Neural crest cell (in vitro differentiated cells): Measurements from ENCODE around the gene WRAP73. TPM values are rescaled to one million over a fixed set of nuclear protein-coding genes. Genes with fewer than 3 reads are reported as not detected.

ENCODE experiments used
- DNase-seq: peaks from one replicate; pipeline ENCODE4 v3.0.0; 2021; ENCODE audit warnings: low read depth, mixed read lengths, low spot score
- H3K27ac Mint-ChIP-seq: one replicate; pipeline ENCODE4 v1.8.0; 2021; ENCODE audit warnings: mild to moderate bottlenecking, mixed read lengths; ENCODE audit not compliant: unreplicated experiment
- H3K27me3 Mint-ChIP-seq: 2 replicates; pipeline ENCODE4 v1.8.0; 2021; ENCODE audit warnings: low read depth, mild to moderate bottlenecking, mixed read lengths
- H3K36me3 Mint-ChIP-seq: 2 replicates; pipeline ENCODE4 v1.8.0; 2021; ENCODE audit warnings: low read depth, mild to moderate bottlenecking, mixed read lengths
- H3K4me1 Mint-ChIP-seq: 2 replicates; pipeline ENCODE4 v1.8.0; 2021; ENCODE audit warnings: mixed read lengths
- H3K4me3 Mint-ChIP-seq: one replicate; pipeline ENCODE4 v1.8.0; 2021; ENCODE audit warnings: mild to moderate bottlenecking, mixed read lengths
- H3K9me3 Mint-ChIP-seq: 2 replicates; pipeline ENCODE4 v1.8.0; 2021; ENCODE audit warnings: mixed read lengths
- total RNA-seq: library from RNA; stranded (reverse); gene quantifications from 2 replicates; pipeline ENCODE4 v1.2.1, GENCODE V29; 2021
- TF ChIP-seq, protein P1 (sequence below): fragments of 200-600 bp; sonication (generic); conservative IDR thresholded peaks from 2 replicates; pipeline ENCODE4 v1.5.0; 2021; ENCODE audit warnings: antibody characterized with exemption, mild to moderate bottlenecking

WRAP73 gene
- total RNA-seq, 1 donor from 2014 or later, result 28.9 TPM

DNA sequence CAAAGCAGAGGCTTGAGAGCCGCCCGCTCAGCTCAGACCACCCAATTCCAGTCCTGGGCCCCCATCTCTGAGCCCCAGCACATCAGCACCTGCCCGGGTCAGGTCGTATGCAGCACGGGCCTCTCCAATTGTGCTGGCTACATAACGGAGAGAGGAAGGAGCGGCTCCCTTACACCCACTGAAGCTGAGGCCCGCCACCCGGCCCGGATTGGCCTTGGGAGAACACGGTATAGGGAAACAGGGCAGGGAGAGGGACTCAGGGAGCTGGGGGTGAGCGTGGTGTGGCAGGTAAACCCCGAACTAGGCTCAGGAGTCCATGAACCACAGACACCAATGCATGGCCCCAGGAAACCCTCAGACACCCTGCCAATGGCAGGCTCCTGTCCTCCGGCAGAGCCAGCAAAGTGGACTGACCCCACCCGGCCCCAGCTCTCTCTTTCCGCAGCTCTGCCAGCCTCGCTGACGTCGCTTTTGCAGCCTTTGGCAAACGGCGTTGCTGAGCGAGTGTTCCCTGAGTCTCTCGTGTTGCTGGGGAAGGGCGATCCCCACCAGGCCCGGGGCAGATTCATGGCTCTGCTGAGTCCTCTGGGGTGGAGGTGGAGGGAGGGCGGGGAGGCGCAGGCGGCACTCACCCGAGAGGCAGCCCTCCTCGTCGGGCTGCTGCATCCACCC lies 55.1 kb downstream of the WRAP73 start:
- TF ChIP-seq, protein P1, sequence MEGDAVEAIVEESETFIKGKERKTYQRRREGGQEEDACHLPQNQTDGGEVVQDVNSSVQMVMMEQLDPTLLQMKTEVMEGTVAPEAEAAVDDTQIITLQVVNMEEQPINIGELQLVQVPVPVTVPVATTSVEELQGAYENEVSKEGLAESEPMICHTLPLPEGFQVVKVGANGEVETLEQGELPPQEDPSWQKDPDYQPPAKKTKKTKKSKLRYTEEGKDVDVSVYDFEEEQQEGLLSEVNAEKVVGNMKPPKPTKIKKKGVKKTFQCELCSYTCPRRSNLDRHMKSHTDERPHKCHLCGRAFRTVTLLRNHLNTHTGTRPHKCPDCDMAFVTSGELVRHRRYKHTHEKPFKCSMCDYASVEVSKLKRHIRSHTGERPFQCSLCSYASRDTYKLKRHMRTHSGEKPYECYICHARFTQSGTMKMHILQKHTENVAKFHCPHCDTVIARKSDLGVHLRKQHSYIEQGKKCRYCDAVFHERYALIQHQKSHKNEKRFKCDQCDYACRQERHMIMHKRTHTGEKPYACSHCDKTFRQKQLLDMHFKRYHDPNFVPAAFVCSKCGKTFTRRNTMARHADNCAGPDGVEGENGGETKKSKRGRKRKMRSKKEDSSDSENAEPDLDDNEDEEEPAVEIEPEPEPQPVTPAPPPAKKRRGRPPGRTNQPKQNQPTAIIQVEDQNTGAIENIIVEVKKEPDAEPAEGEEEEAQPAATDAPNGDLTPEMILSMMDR, result no peak
- Mint-ChIP-seq H3K36me3 (no peaks in the 10 kb centered on the region), H3K4me1 (peaks cover 34% of the 10 kb centered on the region)

DNA sequence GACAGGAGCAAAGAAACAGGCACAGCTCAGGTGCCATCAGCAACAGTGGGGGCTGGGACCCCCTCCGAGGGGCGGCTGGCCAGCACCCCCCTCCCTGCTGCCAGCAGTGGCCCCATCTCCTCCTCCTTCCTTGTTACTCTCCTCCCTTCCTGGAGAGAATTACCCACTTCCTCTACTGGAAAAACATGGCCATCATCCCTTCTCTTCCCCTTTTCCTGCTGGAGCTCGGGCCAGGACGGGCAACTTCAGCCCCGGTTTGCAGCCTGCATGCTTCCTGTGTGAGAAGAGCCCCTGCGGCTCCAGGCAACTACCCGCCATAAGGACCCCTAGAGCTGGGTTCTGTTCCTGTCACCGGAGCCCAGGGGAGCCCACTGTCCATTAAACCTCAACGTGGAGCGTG lies 56.2 kb downstream of the WRAP73 start:
- TF ChIP-seq, protein P1, result no peak
- no peaks in the 10 kb centered on the region for H3K27me3 Mint-ChIP-seq
- H3K9me3 Mint-ChIP-seq, result no peaks in the 10 kb centered on the region
- DNase-seq, result no peak
- H3K4me1 Mint-ChIP-seq, result peaks cover 37% of the 10 kb centered on the region
- H3K27ac Mint-ChIP-seq, result peak overlapping the region; percentile 62
- no peaks in the 10 kb centered on the region for H3K36me3 Mint-ChIP-seq
- H3K4me3 Mint-ChIP-seq, result no peak overlapping the region

More for the DNA sequence above, 55.1 kb downstream of the WRAP73 start:
- no peaks in the 10 kb centered on the region for H3K9me3 Mint-ChIP-seq
- no peaks in the 10 kb centered on the region for H3K27me3 Mint-ChIP-seq
- DNase-seq, result no peak
- H3K27ac Mint-ChIP-seq, result no peak overlapping the region
- no peak overlapping the region for H3K4me3 Mint-ChIP-seq

DNA sequence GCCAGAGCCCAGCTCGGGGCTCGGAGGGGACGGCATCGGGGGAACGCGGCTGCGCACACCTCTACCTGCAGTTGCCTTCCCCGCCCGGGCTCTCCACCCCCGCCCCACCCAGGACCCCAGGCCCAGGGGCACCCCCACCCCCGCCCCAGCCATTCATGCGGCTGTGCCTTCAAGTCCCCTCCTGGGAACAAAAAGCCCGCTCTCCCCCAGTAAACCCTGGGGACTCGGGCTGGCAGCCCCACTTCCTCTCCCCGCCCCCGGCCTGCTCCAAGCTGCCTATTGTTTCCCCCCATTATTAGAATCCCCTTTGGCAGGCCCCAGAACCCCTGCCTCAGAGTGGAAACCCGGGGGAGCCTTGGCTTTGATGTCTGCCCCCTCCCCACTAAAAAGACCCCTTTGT lies 56.6 kb downstream of the WRAP73 start:
- H3K4me1 Mint-ChIP-seq, result peaks cover 35% of the 10 kb centered on the region
- no peaks in the 10 kb centered on the region for H3K9me3 Mint-ChIP-seq
- H3K4me3 Mint-ChIP-seq, result no peak overlapping the region
- no peaks in the 10 kb centered on the region for H3K27me3 Mint-ChIP-seq
- TF ChIP-seq, protein P1, result no peak
- H3K27ac Mint-ChIP-seq, result no peak overlapping the region
- DNase-seq, result no peak
- H3K36me3 Mint-ChIP-seq, result no peaks in the 10 kb centered on the region

DNA sequence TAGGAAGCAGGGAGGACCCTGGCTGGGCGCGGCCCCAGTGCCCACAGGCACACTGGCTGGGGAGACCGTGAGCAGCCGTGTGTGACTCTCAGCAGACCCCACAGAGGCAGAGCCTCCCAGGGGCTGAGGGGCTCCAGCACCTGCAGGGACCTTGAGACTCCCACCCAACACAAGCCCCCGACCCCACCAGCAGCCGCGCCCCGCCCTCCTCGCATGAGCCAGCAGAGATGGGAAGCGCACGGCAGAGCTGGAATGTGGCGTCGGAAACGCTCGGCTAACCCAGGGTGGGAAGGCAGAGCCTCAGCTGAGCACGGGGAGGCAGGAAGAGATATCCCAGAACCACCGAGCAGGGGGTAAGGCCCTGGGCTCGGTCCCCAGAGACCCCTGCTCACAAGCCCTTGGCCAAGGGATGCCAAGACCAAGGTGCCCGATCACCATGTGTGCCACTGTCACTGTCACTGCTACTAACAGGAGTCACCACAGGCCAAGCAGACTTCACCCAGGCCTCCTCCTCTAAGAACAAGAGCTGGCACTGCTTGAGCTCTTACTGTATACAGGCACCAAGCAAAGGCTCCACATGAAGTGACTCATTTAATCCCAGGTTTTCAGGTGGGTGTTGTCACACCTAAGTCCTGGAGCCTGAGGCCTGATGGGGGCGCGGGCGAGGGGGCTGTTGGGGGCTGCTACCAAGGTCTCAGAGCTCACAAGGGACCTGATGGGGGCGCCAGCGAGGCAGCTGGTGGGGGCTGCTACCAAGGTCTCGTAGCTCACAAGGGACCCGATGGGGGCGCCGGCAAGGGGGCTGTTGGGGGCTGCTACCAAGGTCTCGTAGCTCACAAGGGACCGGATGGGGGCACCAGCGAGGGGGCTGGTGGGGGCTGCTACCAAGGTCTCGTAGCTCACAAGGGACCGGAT lies 58.7 kb downstream of the WRAP73 start:
- H3K4me1 Mint-ChIP-seq, result peaks cover 28% of the 10 kb centered on the region
- no peaks in the 10 kb centered on the region for H3K36me3 Mint-ChIP-seq
- no peaks in the 10 kb centered on the region for H3K27me3 Mint-ChIP-seq
- peak overlapping the region; percentile 47 for H3K4me3 Mint-ChIP-seq
- DNase-seq, result no peak
- no peaks in the 10 kb centered on the region for H3K9me3 Mint-ChIP-seq
- TF ChIP-seq, protein P1, result no peak
- H3K27ac Mint-ChIP-seq, result no peak overlapping the region

DNA sequence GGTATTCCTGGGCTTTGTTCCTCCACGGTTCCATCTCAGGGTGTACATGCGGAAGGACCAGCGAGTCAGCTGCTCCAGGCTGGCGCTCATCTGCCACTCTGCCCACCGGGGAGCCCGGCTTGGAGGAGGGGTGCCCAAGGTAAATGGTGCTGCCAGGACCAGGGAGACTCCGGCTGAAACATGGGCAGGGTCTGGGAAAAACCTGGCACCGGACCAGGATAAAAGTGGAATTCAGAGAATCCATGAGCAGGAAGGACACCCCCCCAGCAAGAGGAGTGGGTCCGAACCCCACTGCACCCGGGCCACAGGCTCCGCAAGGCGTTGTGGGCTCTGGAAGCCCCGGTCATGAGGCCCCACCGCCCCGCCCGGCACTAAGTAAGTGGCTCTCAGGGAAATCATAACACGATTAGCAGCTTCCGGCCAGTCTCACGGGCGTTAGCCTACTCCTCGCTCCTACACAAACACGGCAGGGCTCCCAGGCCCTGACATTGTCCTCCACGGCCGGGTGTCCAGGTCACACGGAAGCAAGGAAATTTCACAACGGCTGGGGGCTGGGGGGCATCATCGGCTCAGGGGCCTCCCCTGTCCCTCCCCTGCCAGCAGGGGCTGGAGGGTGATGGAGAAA lies 59.7 kb downstream of the WRAP73 start:
- Mint-ChIP-seq H3K9me3 (no peaks in the 10 kb centered on the region), H3K36me3 (no peaks in the 10 kb centered on the region), H3K4me1 (peaks cover 28% of the 10 kb centered on the region), H3K27ac (peak overlapping the region; percentile 84), H3K27me3 (no peaks in the 10 kb centered on the region), H3K4me3 (peak overlapping the region; percentile 47)
- TF ChIP-seq, protein P1, result no peak
- DNase-seq, result peak; percentile 23
